Gastroesophageal sphincter (tissue), 3 donors: ENCODE data around the gene TRABD2B.

Experiments used
- CTCF ChIP-seq, 4 experiments: fragments of 200-600 bp in 2 of 4; fragments of 450-650 bp in 2 of 4; sonication (generic) in 1 of 4; IDR thresholded peaks; one replicate each; pipeline ENCODE4 v1.5.1; 2017 to 2019; ENCODE audit warnings: antibody characterized with exemption in 4 of 4, mild to moderate bottlenecking in 2 of 4, moderate library complexity in 2 of 4
- EP300 ChIP-seq: sonication (generic); formaldehyde crosslinking; IDR thresholded peaks from one replicate; pipeline ENCODE4 v1.6.1; 2017; ENCODE audit warnings: antibody characterized with exemption, mild to moderate bottlenecking
- POLR2A ChIP-seq, 2 donors: fragments of 450-650 bp; IDR thresholded peaks; one replicate each; pipeline ENCODE4 v1.6.1; 2017; ENCODE audit warnings: antibody characterized with exemption in 2 of 2, mild to moderate bottlenecking in 2 of 2, moderate library complexity in 1 of 2
- POLR2AphosphoS5 ChIP-seq: sonication (generic); formaldehyde crosslinking; IDR thresholded peaks from one replicate; pipeline ENCODE4 v1.6.1; 2017; ENCODE audit warnings: antibody characterized with exemption

GRCh38 chr1:47725511-47725991, 271.6 kb downstream of the TRABD2B start:
- TF ChIP-seq CTCF (IDR thresholded peaks at IDR 0.05) (no peak), POLR2A (IDR thresholded peaks at IDR 0.05) (no peak), EP300 (no peak), POLR2AphosphoS5 (no peak)
